ENCODE results near the gene ATP6V1C2.
"Not testable (repeated sequence)": the region's sequence is repeated elsewhere in the genome, so short reads cannot be mapped to it uniquely, and the experiment has no call there.

The ATP6V1C2 gene

DNA sequence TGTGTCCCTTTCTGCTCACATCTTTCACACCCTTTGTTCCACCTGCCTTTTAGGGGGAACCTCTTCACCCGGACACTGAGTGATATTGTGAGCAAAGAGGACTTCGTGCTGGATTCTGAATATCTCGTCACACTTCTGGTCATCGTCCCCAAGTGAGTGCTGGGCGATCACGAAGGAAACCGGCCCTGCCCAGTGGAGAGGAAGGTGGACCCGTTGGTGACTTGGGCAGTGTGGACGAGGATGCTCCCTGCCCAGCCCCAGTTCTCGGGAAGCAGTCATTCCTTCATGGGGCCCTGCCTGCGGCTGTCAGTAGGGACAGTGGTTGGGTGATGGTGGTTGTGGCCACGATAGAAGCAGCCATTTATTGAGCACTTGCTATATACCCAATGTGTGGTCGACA lies 50.4 kb downstream of the ATP6V1C2 start:
- DNase-seq, result no peak

DNA sequence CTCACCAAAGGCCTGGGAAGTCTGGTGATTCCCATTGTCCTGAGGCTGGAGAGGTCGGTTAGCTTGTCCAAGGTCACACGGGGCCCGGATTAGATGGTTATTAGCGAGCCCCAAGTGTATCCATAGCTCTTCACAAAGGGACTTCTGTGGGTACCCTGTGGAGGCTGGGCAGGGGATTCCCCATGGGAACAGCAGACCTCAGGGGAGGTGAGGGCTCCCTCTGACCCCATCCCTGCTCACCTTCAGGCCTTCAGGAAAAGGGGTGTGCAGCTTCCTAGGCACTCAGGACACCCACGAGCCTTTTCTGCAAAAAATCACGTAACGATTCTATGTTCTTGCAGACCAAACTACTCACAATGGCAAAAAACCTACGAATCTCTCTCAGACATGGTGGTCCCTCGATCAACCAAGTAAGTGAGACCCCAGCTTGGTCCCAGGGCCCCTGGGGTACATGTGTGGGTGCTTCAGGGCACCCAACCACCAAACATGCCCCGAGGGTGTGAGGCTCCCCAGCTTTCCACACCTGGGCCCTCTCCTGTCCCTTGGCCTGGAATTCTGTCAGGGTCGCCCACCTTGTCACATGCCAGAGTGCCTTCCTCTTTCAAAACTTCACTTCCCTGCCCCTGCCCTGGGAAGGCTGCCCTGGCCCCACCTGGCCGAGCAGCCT lies 50.9 kb downstream of the ATP6V1C2 start:
- no peak for DNase-seq

DNA sequence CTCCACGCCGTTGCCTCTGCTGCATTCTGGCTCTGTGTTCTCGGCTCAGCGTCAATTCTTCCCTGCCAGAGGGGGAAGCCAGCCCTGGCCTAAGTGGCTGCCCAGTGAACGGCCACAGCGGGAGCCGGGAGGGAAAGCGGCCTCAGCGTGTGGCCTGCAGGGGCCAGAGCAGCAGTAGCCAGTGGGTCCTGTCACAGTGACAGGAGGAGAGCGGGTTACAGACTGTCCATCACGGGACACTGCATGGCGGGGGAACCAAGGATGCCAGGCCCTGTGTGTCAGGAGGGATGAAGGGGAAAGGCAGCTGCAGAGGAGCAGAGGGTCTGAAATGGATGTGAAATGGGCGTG lies 51.4 kb downstream of the ATP6V1C2 start:
- DNase-seq, result no peak

DNA sequence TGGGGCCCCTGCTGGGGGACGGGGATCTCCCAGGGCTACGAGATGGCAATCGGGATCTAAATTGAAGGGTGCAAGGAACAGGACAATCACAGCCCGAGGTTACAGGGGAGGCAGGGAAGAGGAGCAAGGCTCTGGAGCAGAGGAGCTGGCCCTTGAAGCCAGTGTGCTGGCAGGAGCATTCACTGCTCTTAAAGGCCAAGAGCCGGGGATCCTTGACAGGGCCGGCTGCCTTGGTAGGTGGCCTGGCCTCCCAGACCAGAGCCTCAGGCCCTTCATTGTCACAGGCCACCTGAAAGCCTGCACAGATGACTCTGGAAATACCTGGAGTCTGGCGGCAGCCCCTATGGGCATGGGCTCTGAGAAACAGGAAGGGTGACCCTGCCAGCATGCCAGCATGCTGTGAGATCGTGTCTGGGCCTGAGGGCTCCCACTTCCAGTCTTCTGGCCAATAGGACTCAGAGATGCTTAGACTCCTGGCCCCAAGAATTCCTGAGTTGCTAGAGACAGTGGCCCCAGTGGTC lies 52.5 kb downstream of the ATP6V1C2 start:
- DNase-seq, result no peak

DNA sequence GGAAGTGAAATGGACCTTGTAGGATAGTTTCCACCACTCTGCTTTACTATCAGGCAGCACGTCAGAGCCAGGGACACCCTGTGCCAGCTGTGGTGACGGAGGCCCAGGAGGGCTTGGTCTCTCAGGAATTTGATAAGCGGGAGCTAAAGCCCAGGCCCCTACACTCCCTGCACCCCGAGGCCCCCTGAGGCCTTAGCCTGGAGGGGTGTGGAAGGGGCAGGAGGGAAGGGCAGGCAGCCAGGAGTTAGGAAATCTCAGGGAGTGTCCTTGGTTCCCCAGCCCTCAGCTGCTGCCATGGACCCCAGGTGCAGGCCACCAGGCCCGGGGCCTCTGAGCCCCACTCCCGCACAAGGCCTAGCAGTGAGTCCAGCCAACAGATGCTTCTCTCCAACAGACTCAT lies 53.0 kb downstream of the ATP6V1C2 start:
- no peak for DNase-seq

DNA sequence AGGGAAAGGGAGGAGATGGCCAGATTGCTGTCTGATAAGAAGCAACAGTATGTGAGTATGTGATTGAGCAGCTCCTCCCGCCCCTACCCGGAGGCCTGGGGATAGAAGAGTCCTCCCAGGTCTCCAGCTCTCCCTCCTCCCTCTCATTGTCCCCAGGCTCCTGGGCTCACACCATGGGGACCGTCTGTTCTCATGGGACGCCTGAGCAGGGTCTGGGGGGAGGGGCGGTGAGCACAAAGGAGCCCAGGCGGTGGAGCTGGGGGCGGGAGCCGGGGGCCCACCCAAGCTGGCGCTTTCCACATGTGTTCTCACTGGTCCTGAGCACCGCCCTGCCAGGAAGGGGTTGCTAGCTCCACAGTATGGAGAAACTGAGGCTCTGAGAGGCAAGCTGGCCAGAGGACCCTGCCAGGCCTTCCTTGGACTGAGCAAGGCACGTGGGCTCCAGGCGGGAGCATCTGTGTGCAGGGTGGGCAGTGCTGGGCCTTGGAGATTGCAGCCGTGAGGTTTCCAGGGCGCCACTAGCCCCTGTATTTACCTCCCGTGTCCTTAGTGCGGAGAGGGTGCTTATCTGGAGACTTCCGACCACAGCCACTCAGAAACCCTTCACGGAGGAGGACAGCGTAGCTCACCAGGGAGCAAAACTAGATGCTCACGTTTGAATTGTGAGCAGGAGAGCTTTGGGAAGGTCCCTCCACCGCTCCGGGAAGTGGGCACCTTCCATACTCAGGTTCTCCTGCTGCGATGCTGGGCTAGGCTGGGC lies 53.8 kb downstream of the ATP6V1C2 start:
- DNase-seq, result no peak

DNA sequence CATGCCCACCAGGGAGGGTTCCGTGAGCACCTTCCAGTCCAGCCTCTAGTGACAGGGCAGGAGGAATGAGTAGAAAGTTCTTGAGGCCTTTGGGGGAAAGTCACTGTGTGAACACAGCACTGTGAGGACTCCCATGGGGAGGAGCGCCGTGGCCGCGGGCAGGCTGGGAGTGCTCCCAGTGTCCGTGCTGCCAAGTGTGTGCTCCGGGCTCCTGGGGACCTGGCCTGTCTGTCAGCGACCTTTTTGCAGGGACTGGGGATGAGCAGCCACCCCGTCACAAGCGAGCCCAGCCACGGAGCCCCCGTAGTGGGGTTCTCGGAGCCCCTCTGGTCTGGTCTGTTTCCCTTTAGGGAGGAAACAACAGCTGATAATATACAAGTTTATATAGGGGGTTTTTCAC lies 54.4 kb downstream of the ATP6V1C2 start:
- DNase-seq, result no peak

DNA sequence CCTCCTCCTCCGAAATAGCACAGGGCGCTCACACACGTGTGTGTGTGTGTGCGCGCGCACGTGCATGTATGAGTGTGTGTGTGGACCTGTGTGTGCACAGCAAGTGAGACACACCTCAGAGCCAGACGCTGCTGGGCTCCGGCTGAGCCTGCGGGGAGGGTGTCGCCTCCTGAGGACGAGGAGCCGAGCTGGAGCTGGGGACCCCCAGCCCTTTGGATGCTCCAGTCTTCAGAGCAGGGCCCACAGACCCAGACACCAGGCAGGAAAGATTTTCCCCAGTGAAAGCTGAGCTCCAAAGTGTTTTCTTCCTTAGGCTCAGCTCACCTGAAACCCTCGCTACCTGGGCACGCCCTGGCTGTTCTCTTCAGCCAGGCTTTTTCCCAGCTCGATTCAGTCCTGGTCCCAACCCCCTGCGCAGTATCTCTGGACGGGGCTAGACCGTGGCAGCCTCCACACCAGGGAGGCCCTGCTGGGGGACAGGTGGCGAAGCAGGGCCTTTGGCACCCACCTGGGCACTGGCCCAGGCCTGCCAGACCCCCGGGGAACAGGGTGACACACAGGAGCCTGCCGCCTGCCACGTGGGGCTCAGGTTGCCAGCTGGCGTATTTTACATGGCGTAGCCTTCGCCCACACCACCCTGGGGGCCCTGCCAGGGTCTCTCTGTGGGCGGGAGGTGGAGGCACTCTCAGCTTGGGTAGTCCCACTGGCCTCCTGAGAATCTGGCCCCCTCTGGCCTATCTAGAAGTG lies 55.0 kb downstream of the ATP6V1C2 start:
- DNase-seq, result no peak

DNA sequence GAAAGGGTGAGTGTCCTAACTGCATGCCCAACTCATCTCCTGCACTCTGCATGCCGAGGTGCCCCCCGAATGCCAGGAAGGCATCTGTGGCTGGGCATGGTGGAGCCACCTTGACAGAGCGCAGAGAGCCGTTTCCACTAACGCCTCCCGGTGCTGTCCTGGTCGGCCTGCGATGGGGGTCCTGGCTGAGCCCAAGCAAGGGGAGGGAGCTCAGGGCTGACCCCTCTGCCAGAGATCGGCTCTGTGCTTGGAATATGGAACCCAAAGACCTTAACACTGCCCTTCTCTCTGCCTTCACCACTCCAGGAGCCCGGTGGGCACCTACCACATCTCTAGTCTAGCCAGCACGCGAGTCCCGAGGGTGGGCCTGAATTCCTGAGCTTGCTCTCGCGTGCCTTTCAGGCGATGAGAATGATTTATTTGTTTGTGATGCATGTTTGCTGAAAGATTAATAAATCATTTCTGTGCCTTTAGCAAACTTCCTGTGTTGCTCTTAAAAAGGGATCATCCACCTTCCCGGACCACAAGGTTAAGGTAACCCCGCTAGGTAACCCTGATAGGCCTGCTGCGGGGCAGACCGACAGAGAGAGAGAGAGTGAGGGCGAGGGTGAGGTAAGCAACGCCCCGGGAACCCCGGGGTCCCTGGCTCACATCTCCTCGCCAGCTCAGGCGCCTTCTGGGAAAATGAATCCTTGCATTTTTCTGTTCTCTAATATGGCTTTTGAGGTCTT lies 55.8 kb downstream of the ATP6V1C2 start:
- DNase-seq, result no peak

DNA sequence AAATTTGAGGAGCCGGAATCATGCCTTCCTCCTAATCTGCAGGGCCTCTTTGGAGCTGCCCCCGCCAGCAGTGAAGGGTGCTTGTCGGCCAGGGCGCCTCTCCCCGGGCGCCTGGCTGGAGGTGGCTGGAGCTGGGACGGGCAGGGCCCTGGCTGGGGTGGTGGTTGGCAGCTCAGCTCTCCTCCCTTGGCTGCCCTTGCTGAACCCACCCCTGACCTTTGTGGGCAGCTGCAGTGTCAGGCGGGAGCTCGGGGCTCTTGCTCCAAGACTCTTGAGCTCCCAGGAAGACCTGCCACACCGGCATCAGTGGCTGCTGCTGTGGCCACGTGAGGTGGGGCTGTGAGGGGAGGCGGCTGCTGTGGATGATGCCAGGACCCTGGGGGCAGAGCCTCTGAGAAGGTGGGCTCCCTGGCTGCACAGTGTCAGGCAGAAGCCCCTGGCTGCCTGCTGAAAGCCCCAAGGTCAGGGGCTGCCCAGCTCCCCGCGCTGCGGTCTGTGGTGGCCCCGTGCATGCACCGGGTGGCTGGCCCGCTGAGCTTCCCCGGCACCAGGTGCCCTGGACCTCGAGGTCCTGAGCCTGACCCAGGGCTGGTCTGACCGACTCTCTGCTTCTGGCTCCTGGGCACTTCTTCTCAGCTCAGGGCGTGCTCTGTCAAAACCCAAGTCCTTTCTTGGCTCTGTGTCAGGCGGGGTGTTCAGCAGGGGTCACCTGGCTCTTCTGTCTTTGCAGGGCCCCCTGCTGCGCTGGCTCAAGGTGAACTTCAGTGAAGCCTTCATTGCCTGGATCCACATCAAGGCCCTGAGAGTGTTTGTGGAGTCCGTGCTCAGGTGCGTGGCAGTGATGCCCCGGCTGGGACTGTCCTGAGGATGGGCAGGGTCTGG lies 56.7 kb downstream of the ATP6V1C2 start:
- DNase-seq, result no peak

DNA sequence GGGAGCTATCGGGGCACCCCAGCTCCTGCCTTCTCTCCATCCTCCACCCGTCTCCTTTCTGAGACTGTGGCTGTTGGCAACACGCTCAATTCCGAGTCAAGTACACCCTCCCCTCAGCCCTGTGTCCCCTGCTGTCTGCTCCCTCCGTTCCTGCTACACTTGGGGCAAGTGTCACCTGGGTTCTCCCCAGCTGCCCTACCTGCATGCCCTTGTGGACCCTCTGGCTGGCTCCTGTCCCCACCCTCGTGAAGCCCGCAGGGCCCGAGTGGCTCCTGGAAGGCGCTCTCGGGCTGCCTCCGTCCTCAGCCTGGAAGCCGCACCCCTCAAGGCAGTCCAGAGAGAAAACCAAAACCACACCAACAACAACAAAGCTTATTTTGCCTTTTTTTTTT lies 57.3 kb downstream of the ATP6V1C2 start:
- DNase-seq, result no peak

DNA sequence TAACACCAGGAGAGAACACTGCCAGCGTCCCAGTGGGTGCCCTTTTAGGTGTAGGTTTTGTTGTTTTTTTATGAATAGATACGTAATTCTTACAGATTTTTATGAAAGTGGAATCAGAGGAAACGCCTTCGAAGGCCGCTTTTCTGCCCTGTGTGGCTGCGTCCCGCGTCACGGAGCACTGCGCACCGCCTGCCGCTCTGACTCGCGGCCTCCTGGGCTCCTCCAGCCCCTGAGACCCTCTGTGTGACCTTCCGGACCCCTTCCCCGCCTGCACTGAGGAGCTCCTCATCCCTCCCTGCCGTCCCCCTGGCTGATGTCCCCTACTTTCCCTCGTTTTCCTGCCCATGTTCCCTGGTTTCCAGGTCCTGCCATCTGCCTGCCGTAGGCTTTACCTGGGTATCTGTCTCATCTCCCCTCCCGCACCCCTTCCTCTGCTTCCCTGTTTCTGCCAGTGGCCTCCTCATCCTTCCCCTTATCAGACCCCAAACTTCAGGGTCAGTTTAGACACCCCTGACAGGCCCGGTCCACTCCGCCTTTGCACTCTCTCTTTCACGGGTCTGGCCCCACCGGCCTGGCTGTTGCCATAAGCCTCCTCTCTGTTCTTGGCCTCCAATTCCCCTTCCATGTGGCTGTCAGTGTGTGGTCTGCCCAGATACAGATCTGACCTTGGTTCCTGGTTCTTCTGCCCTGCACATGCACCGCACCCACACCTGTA lies 58.5 kb downstream of the ATP6V1C2 start:
- DNase-seq, result no peak

DNA sequence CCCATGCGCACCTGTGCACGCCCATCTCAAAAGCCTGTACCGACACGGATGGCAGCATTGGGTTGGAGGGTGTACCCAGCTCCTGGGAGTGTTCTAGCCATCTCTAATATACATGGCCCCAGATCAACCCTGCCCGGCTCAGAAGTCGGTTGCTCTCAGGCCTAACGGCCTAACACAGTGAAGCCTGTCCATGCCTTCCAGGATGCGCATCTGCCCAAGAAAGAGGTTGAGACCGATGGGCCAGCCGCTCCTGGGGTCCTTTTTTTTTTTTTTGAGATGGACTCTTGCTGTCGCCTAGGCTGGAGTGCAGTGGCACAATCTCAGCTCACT lies 59.0 kb downstream of the ATP6V1C2 start:
- no peak for DNase-seq

DNA sequence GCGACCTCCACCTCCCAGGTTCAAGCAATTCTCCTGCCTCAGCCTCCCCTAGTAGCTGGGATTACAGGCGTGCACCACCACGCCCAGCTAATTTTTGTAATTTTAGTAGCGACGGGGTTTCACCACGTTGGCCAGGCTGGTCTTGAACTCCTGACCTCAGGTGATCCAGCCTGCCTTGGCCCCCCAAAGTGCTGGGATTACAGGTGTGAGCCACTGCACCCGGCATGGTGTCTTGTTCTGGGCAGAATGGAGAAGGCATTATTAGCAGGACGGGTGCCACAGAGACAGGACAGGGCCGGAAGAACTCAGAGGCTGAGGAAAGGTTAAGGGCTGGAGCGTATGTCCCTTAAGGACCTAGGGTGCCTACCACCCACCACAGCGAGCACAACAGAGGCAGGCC lies 59.4 kb downstream of the ATP6V1C2 start:
- not testable (repeated sequence) for DNase-seq

DNA sequence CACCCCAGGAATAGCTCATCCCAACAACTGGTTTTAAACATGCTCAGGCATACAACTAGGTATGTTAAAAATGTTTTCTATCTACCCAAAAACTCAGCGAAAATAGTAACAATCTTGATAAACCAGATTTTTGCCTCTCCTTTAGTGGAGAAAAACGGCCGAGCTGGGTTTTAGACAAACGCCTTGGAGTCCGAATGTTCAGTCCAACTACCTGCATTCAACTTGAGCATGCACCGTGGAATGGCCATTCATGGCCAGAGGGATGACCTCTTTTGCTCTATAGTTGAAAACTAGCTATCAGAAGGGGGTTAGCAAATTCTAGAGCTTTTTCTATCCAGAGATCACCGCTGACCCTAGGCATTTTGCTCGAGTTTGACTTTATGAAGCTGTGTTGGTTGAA lies 60.3 kb downstream of the ATP6V1C2 start:
- no peak for DNase-seq

DNA sequence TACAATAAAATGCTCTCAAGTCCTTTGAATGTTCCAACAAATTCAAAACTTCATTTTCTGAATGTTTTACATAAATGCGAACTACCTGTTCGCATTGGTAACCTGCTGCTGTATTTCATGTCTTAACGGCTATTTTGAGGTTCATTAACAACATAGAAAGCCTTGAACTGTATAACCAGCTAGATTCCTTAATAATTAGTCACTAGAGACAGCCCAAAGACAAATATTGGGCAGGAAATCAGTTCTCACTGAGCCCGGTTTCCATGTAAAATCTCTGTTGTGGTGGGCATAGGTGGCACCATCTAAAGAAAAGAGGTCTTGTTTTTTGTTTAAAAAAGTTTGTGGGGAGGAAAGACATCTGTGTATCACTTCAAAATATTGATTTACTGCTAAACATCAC lies 62.0 kb downstream of the ATP6V1C2 start:
- DNase-seq, result no peak

DNA sequence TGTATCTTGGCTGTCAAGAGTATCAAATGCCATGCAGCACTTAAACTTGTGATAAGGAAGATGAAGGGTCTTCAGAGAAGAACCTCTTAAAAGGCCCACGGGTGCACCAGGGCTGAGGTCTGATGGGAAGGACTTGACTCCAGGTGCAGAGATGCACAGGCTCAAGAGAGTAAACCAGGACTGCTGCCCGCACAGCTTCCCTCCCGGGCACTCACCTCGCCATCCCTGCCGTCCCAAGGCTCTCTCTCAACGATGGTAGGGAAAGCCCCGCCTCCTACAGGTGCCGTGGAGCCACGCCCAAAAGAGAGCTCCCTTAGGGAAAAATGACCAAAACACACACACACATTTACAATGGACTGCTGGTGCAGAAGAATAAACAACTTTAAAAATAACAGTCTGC lies 63.3 kb downstream of the ATP6V1C2 start:
- no peak for DNase-seq

DNA sequence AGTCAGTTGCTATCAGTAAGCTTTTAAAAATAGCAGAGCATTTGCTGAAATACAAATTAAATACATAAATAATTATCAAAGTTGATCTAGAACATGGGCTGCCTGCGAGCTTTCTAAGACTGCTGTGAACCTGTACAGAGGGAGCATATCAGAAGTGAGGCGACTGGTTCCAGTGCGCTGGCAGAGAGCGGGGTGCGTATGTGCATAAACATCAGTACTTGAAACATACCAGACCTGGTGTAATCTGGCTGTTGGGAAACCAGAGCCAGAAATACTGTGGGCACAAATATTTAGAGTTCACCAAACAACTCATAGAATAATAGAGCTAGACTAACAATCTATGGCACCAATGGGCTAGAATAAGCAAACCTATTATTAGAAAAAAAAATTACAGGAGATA lies 63.8 kb downstream of the ATP6V1C2 start:
- DNase-seq, result no peak

DNA sequence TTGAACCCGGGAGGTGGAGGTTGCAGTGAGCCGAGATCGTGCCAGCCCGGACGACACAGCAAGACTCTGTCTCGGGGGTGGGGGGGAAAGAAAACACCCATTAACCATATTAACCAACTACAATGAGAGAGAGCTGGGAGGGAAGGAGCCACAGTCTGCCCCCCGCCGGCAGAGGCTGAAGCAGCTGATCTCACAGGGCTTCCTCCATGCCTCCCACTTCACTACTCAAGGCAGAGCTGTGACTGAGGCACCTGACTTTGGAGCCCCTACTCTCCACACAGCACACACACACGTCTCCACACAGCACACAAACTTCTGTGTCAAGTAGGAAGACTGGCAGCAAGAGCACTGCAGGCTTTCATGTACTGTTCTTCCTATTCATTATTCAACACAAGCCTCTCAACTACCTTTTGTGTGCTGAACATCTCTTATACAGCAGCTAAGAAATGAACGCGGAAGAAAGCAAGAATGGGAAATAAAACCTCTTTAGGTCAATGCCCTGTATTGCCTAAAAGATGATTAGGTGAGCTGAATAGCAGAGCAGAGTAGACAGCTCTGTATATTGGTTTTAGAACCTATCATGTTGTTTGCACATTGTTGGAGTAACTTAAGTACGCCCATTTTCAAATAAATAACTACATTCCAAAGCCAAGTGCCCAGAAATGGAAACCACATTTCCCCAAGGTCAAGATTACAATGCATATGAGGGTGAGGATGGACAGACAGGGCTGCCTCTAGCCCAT lies 65.0 kb downstream of the ATP6V1C2 start:
- DNase-seq, result no peak

DNA sequence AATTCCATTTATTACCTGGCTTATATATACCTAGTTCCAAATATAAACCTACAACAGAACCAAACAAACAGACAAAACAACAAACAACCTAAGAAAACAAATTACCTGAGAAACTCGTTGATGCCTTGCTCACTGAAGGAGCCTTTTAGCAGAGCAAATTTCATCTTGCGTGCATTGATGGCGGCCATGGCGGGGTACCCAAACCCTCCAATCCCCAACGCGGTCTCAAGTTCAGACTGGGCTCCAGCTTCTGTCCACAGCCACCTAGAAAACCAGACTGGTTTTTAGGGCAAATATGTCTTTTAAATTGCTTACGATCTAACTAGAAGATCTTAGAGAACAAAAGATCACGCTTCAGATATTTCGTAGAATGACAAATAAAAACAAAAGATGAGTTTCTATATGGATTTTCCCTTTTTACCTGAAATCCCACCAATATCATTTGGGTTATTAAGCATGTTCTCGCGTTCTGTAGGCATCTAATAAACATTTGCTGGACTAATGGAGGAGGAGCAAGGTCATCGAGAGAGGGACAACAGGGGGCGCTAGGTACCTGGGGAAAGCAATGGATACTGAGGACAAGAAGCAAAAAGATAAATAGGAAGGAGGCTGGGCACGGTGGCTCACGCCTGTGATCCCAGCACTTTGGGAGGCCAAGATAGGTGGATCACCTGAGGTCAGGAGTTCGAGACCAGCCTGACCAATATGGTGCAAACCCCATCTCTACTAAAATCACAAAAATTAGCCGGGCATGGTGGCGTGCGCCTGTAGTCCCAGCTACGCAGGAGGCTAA lies 65.9 kb downstream of the ATP6V1C2 start:
- peak; percentile 51 for DNase-seq
